ENCODE results near the gene TOR1AIP2. TPM values are rescaled to one million over a fixed set of nuclear protein-coding genes. Genes with fewer than 3 reads are reported as not detected.
"Not testable (repeated sequence)": the region's sequence is repeated elsewhere in the genome, so short reads cannot be mapped to it uniquely, and the experiment has no call there.

Gene TOR1AIP2
- total RNA-seq, 1 donor from 2014 or later = 92.0 TPM

DNA sequence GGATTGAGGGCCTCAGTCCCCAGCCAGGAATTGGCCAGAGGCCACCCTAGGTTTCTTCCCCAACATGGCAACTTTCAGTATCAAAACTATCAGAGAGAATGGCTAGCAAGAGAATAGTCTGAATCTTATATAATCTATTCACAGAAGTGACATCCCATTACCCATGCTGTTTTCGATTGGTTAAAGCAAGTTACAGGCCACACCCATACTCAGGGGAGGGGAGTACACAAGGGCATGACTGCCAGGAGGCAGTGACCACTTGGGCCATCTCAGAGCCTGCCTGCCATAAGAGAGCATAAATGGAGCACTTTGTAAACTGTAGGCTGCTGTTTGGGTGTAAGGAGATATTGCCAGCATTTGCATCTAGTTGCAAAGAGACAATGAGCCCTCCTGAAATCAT is 69.1 kb downstream of the TOR1AIP2 start:
- Histone ChIP-seq H3K36me3 (no peaks in the 10 kb centered on the region), H3K4me3 (no peak overlapping the region), H3K27ac (no peak overlapping the region), H3K27me3 (ENCODE audit: low read depth) (peaks cover 9% of the 10 kb centered on the region), H3K4me1 (peaks cover 5% of the 10 kb centered on the region), H3K9me3 (no peaks in the 10 kb centered on the region)
- no peak for TF ChIP-seq CTCF (IDR thresholded peaks at IDR 0.05)
- ATAC-seq (no peak), DNase-seq (no peak)
- intact Hi-C loops (cut with DNase I) = loop anchor here (10.0 kb wide), 1 partner anchor 94 kb away; no protein-coding TSS in a partner anchor

GRCh38 chr1:179807691-179808485 is 69.7 kb downstream of the TOR1AIP2 start:
- no peaks in the 10 kb centered on the region for H3K36me3 ChIP-seq
- ATAC-seq (no peak), DNase-seq (no peak)
- no peak overlapping the region for H3K27ac ChIP-seq
- H3K4me1 ChIP-seq = peaks cover 5% of the 10 kb centered on the region
- intact Hi-C loops (cut with DNase I) = loop anchor here (10.0 kb wide), 1 partner anchor 93 kb away; no protein-coding TSS in a partner anchor
- H3K4me3 ChIP-seq = no peak overlapping the region
- H3K9me3 ChIP-seq = no peaks in the 10 kb centered on the region
- TF ChIP-seq CTCF (IDR thresholded peaks at IDR 0.05) = no peak
- peaks cover 9% of the 10 kb centered on the region for H3K27me3 ChIP-seq (ENCODE audit: low read depth)

- intact Hi-C loops (cut with DNase I) = loop anchor here (10.0 kb wide), 1 partner anchor 92 kb away; no protein-coding TSS in a partner anchor
- H3K9me3 ChIP-seq = no peaks in the 10 kb centered on the region
- no peak overlapping the region for H3K27ac ChIP-seq
- no peak overlapping the region for H3K4me3 ChIP-seq
- ATAC-seq (no peak), DNase-seq (no peak)
- TF ChIP-seq CTCF (IDR thresholded peaks at IDR 0.05) = no peak
- no peaks in the 10 kb centered on the region for H3K36me3 ChIP-seq
- peaks cover 5% of the 10 kb centered on the region for H3K4me1 ChIP-seq
- H3K27me3 ChIP-seq (ENCODE audit: low read depth) = peaks cover 9% of the 10 kb centered on the region
Measured at GRCh38 chr1:179807291-179807690, 70.3 kb downstream of the TOR1AIP2 start.

DNA sequence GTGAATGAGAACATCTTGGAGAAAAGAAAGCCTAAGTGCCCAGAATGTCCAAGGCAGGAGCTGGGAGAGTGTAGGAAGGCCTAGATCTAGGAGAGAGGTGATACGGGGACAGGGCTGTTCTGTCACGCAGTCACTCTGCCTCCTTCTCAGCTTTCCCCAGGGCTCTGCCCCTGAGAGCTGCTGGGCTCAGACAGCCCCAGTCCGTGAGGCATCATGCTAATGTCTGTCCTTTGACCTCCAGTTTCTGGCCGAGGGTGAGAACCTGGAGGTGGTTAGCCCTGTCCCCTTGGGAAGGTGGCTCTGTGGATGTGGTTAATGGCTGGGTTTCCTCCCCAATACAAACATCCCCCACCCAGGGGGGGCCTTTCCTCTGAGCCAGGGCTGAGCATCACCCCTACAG is 71.3 kb downstream of the TOR1AIP2 start:
- intact Hi-C loops (cut with DNase I) = loop anchor here (10.0 kb wide), 1 partner anchor 92 kb away; no protein-coding TSS in a partner anchor
- no peak for DNase-seq
- no peak for ATAC-seq
- Histone ChIP-seq H3K36me3 (no peaks in the 10 kb centered on the region), H3K4me3 (no peak overlapping the region), H3K9me3 (no peaks in the 10 kb centered on the region), H3K27ac (no peak overlapping the region), H3K27me3 (ENCODE audit: low read depth) (peaks cover 9% of the 10 kb centered on the region), H3K4me1 (peaks cover 5% of the 10 kb centered on the region)
- no peak for TF ChIP-seq CTCF (IDR thresholded peaks at IDR 0.05)

DNA sequence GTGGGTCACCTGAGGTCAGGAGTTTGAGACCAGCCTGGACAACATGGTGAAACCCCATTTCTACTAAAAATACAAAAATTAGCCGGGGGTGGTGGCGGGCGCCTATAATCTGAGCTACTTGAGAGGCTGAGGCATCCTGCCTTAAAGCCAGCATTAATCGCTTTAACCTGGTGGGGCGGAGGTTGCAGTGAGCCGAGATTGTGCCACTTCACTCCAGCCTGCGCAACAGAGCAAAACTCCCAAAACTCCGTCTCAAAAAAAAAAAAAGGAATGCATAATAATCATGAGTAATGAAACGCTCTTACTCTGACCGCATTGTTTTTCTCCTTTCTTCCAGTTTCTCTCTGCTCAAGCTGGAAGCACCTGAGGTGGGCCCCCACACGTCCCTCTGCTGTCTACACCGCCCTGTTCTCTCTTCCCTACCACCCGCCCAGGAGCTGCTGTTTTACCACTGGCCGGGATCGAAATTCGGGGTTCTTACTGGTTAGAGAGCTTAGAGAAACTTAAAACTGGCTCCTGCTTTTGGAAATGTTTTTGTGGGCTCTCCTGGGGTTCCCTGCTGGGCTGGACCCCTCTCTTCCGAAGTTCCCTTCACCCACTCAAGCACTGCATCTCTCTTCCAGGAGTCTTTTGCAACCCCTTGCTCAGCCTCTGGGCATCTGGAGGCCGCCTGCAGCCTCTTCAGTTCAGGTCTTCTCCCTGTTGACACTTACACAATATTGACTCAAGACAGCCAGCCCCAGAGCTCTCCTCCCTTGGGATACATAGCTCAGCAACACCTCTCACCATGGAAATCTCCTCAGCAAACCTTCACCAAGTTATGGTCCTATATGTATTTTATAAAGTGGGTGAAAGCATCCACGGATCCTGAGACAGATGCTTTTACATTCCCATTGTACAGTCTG is 72.1 kb downstream of the TOR1AIP2 start:
- intact Hi-C loops (cut with DNase I) = loop anchor here (10.0 kb wide), 1 partner anchor 91 kb away; no protein-coding TSS in a partner anchor
- H3K4me1 ChIP-seq = peaks cover 5% of the 10 kb centered on the region
- no peak for ATAC-seq
- no peak for TF ChIP-seq CTCF (IDR thresholded peaks at IDR 0.05)
- no peaks in the 10 kb centered on the region for H3K9me3 ChIP-seq
- H3K27me3 ChIP-seq (ENCODE audit: low read depth) = peaks cover 5% of the 10 kb centered on the region
- H3K4me3 ChIP-seq = no peak overlapping the region
- DNase-seq = no peak
- no peak overlapping the region for H3K27ac ChIP-seq
- H3K36me3 ChIP-seq = no peaks in the 10 kb centered on the region

DNA sequence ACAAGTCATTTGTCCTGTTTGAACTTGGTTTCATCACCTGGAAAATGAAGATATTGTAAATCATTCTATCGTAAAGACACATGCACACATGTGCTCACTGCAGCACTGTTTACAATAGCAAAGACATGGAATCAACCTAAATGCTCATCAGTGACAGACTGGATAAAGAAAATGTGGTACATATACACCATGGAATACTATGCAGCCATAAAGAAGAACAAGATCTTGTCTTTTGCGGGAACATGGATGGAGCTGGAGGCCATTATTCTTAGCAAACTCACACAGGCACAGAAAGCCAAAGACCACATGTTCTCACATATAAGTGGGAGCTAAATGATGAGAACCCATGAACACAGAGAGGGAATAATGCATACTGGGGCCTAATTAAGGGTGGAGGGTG is 73.2 kb downstream of the TOR1AIP2 start:
- not testable (repeated sequence) for ATAC-seq; DNase-seq; H3K9me3 ChIP-seq; H3K36me3 ChIP-seq; H3K4me1 ChIP-seq; H3K4me3 ChIP-seq; H3K27me3 ChIP-seq (ENCODE audit: low read depth); H3K27ac ChIP-seq
- intact Hi-C loops (cut with DNase I) = loop anchor here (10.0 kb wide), 1 partner anchor 90 kb away; no protein-coding TSS in a partner anchor

All from lower lobe of right lung (tissue), 2 donors.